ENCODE results near the gene COG8.
A peak's percentile ranks its signal among the peaks of the same experiment; 100 is the strongest.

Gene COG8

DNA sequence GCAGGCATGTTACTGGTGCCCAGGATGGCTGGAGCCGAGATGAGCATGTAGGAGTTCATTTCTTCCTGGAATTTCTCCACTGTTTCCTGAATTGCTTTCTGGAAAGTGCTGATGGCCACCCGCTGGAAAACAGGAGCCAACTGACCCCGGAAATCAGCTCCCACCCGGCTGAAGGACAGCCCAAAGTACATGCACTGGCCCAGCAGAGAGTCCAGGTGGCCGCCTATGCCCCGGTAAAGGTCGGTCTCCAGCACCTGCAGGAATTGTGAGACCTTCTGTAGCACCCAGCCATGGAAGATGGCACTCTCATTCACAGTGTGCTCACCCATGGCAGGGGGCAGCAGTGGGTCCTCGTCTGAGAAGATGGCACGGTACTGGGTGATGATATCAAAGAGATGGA, 4.7 kb downstream of the COG8 start:
- TF ChIP-seq SIN3A (IDR thresholded peaks at IDR 0.05; ENCODE audit: borderline replicate concordance, insufficient read depth, low read length) (no peak), TAF1 (IDR thresholded peaks at IDR 0.05; ENCODE audit: borderline replicate concordance, insufficient read depth, low read length) (no peak), POLR2AphosphoS5 (IDR thresholded peaks at IDR 0.05; ENCODE audit: low read depth, low read length) (no peak), FOXP2 (optimal IDR thresholded peaks at IDR 0.05; ENCODE audit: borderline replicate concordance, extremely low read depth, extremely low read length, insufficient read depth) (no peak)
- TF ChIP-seq, protein P1, sequence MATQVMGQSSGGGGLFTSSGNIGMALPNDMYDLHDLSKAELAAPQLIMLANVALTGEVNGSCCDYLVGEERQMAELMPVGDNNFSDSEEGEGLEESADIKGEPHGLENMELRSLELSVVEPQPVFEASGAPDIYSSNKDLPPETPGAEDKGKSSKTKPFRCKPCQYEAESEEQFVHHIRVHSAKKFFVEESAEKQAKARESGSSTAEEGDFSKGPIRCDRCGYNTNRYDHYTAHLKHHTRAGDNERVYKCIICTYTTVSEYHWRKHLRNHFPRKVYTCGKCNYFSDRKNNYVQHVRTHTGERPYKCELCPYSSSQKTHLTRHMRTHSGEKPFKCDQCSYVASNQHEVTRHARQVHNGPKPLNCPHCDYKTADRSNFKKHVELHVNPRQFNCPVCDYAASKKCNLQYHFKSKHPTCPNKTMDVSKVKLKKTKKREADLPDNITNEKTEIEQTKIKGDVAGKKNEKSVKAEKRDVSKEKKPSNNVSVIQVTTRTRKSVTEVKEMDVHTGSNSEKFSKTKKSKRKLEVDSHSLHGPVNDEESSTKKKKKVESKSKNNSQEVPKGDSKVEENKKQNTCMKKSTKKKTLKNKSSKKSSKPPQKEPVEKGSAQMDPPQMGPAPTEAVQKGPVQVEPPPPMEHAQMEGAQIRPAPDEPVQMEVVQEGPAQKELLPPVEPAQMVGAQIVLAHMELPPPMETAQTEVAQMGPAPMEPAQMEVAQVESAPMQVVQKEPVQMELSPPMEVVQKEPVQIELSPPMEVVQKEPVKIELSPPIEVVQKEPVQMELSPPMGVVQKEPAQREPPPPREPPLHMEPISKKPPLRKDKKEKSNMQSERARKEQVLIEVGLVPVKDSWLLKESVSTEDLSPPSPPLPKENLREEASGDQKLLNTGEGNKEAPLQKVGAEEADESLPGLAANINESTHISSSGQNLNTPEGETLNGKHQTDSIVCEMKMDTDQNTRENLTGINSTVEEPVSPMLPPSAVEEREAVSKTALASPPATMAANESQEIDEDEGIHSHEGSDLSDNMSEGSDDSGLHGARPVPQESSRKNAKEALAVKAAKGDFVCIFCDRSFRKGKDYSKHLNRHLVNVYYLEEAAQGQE (IDR thresholded peaks at IDR 0.05; ENCODE audit: insufficient read depth in 1 of 2, low read depth in 2 of 2, low read length in 2 of 2), result no peak

DNA sequence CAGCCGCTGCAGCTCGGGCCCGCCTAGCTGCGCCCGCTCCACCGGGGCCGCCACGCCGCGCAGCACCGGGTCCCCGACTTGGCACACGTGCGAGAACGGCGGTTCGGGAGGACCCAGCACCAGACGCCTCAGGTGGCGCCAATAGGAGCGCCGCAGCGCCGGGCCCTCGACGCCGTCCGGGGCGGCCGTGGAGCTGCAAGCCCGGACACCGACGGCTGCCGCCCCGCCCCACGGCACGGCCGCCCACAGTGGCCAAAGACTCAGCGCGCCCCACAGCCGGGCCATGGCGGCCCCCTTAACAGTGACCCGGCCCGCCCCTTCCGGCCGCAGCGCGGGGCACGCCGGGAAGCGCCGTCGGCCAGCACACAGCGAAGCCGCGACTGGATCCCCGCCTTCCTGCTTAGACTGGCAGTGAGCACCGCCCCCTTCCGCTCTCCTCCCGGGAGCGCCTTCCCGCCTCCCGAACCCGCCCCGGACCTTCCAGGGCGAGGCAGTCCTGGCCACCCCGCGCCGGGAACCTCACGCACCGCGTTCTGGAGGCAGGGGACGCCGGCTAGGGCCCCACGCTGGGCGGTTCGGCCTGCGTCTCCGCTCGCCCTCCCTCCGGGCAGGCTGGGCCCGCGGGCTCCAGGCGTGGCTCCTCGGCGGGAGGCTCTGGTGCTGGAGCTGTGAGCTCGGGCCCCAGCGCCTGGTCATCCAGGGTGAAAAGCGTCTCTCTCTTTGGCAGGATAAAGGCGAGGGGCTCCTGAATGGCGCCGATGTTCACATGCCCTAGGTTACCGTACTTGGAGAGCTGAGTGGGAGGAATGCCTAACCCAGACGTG, 8.9 kb downstream of the COG8 start, which contains the start of gene PDF:
TSS of gene PDF (minus strand) at position 303 of the 824 bp plus-strand sequence. CDS start at position 285, 18 bp downstream.
- TF ChIP-seq SIN3A (IDR thresholded peaks at IDR 0.05; ENCODE audit: borderline replicate concordance, insufficient read depth, low read length), result 0 out of 2 replicates have a peak, but pooled peaks have one; percentile 6
- TF ChIP-seq TAF1 (IDR thresholded peaks at IDR 0.05; ENCODE audit: borderline replicate concordance, insufficient read depth, low read length), result peak; percentile 31; the same call in 1 of the 2 replicates
- TF ChIP-seq, protein P1 (IDR thresholded peaks at IDR 0.05; ENCODE audit: insufficient read depth in 1 of 2, low read depth in 2 of 2, low read length in 2 of 2), result no peak
- peak; percentile 88 for TF ChIP-seq POLR2AphosphoS5 (IDR thresholded peaks at IDR 0.05; ENCODE audit: low read depth, low read length)
- TF ChIP-seq FOXP2 (optimal IDR thresholded peaks at IDR 0.05; ENCODE audit: borderline replicate concordance, extremely low read depth, extremely low read length, insufficient read depth), result peak; percentile 51

DNA sequence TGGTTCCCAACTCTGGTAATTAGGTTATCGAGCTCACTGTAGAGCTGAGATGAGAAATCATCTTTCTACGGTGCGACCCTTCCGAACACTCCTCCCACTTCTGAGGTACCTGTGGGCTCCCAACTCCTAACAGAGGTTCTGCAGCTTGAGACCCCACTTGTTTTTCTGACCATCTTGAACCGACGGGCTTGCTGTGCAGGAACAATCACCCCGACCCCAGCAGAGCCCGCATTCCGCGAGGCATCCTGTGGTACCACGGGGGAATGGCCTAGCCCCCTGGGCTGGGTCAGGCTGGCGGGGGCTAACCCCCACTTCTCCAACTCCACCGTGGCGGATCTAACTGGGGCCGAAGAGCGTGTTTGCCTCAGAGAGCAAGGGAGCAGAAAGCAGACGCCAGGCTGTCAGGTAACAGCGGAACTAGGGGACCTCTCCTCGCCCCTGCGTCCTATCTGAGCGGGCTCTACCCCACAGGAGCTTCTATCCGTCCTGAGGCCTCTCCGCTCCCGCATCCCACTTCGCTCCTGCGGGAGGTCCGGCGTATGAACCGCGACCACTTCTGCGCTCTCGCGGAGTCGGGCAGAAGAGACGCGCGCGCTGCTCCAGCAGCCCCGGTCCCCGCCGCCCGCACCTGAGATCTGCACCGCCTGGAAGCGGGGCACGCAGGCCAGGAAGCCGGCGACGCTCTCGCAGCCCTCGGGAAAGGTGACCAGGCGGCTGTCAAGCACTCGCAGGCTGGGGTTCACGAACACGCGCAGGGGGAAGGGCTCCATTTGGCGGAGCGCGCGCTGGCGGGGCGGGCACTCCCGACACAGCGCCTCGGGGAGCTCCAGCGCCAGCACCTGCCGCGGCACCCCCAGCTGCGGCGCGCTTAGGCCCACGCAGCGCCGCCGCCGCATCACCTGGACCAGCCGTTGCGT, 9.7 kb downstream of the COG8 start:
- no peak for TF ChIP-seq FOXP2 (optimal IDR thresholded peaks at IDR 0.05; ENCODE audit: borderline replicate concordance, extremely low read depth, extremely low read length, insufficient read depth)
- TF ChIP-seq SIN3A (IDR thresholded peaks at IDR 0.05; ENCODE audit: borderline replicate concordance, insufficient read depth, low read length), result peak; percentile 5; the same call in 1 of the 2 replicates

DNA sequence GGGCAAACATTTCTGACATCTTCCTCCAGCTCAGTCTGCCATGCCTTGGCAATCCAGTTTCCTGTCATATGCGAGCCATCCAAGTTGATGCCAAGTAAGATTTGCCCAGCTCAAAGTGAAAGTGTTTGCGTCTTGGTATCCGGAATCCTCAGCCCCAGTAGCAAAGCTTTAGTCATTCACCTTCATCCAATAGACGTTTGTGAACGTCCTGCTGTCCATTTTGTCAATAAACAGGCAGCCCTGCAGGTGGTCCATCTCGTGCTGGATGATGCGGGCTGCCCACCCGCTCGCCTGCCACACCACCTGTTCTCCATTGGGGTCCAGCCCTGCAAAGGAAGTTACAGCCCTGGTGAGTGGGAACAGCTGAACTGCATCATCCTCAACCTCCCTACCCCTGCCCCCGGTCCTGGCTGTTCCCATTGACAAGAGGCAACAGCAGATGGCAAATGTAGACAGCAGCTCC, 10.5 kb downstream of the COG8 start:
- TF ChIP-seq TAF1 (IDR thresholded peaks at IDR 0.05; ENCODE audit: borderline replicate concordance, insufficient read depth, low read length) (no peak), SIN3A (IDR thresholded peaks at IDR 0.05; ENCODE audit: borderline replicate concordance, insufficient read depth, low read length) (no peak), FOXP2 (optimal IDR thresholded peaks at IDR 0.05; ENCODE audit: borderline replicate concordance, extremely low read depth, extremely low read length, insufficient read depth) (no peak), POLR2AphosphoS5 (IDR thresholded peaks at IDR 0.05; ENCODE audit: low read depth, low read length) (no peak)
- TF ChIP-seq, protein P1 (IDR thresholded peaks at IDR 0.05; ENCODE audit: insufficient read depth in 1 of 2, low read depth in 2 of 2, low read length in 2 of 2), result no peak
